MM.1S (cell line): Measurements from ENCODE around the gene C1orf198.

ENCODE experiments used
- EZH2 ChIP-seq: fragments of 300-600 bp; sonication (generic); optimal IDR thresholded peaks from 2 replicates; pipeline ENCODE3; 2017; ENCODE audit warnings: low read depth, mild to moderate bottlenecking, antibody characterized with exemption, low read length, mixed read lengths
- TF ChIP-seq, protein P1 (sequence below): fragments of 300-600 bp; sonication (generic); IDR thresholded peaks from 2 replicates; pipeline ENCODE4 v1.5.1; 2016; ENCODE audit warnings: antibody characterized with exemption, low read length, mixed read lengths

DNA sequence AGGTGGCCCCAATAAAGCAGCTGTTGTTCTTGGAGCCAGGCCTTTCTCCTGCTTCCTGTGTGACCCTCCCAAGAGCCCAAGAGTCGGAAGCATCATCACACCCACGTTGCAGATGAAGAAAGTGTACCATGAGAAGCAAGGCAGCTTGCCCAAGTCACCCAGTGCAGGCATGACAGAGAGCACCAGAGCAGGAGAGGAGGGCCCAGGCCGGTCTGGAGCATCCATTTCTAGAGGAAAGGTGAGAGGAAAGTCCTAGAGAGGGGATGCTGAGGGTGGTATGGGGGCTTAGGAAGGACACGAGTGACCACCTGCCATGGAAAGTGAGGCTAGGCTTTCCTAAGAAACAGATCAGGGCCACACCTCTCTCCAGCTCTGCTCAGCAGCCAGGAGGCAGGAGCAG is 47.0 kb downstream of the C1orf198 start:
- TF ChIP-seq, protein P1, sequence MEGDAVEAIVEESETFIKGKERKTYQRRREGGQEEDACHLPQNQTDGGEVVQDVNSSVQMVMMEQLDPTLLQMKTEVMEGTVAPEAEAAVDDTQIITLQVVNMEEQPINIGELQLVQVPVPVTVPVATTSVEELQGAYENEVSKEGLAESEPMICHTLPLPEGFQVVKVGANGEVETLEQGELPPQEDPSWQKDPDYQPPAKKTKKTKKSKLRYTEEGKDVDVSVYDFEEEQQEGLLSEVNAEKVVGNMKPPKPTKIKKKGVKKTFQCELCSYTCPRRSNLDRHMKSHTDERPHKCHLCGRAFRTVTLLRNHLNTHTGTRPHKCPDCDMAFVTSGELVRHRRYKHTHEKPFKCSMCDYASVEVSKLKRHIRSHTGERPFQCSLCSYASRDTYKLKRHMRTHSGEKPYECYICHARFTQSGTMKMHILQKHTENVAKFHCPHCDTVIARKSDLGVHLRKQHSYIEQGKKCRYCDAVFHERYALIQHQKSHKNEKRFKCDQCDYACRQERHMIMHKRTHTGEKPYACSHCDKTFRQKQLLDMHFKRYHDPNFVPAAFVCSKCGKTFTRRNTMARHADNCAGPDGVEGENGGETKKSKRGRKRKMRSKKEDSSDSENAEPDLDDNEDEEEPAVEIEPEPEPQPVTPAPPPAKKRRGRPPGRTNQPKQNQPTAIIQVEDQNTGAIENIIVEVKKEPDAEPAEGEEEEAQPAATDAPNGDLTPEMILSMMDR, result no peak
- no peak for TF ChIP-seq EZH2
